Panc1 (cell line): ENCODE results near the gene STRADA.

Source experiments
- TCF7L2 ChIP-seq: IDR thresholded peaks from 2 replicates; pipeline ENCODE4 v1.6.1; 2011; ENCODE audit warnings: mild to moderate bottlenecking, low read depth, low read length, inconsistent platforms
- TF ChIP-seq, protein P1 (sequence below): fragments of 450-650 bp; IDR thresholded peaks from 2 replicates; pipeline ENCODE4 v1.5.1; 2017; ENCODE audit warnings: mild to moderate bottlenecking

DNA sequence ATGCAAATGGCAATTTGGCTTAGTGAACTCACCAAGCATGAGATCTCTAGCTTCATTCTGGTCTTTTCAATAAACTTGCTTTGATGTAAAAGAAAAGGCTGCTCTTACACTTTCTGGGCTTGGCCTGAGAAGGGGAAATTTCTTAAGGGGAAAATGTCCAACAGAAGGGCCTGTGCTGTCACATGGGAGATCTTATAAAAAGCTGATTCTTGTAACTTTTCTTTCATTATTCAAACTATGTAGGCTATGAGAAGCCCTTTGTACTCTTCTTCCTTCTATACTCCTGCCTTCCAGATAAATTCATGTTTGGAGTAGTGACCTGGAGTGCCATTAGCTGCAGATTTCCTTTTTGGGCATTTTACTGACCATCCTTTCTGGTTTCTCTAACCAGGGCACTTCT, 58.6 kb downstream of the STRADA start:
- TF ChIP-seq, protein P1, sequence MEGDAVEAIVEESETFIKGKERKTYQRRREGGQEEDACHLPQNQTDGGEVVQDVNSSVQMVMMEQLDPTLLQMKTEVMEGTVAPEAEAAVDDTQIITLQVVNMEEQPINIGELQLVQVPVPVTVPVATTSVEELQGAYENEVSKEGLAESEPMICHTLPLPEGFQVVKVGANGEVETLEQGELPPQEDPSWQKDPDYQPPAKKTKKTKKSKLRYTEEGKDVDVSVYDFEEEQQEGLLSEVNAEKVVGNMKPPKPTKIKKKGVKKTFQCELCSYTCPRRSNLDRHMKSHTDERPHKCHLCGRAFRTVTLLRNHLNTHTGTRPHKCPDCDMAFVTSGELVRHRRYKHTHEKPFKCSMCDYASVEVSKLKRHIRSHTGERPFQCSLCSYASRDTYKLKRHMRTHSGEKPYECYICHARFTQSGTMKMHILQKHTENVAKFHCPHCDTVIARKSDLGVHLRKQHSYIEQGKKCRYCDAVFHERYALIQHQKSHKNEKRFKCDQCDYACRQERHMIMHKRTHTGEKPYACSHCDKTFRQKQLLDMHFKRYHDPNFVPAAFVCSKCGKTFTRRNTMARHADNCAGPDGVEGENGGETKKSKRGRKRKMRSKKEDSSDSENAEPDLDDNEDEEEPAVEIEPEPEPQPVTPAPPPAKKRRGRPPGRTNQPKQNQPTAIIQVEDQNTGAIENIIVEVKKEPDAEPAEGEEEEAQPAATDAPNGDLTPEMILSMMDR, result no peak
- TF ChIP-seq TCF7L2, result no peak
